Urinary bladder (tissue), 4 donors: ENCODE results near the gene TRDMT1. TPM values are rescaled to one million over a fixed set of nuclear protein-coding genes. Genes with fewer than 3 reads are reported as not detected.

Experiments
- DNase-seq: peaks from one replicate; pipeline ENCODE4 v3.0.0-alpha.2; 2015; ENCODE audit errors: extremely low spot score
- H3K27ac ChIP-seq: one replicate; pipeline ENCODE4 v1.5.1; 2013; ENCODE audit warnings: low read depth, mild to moderate bottlenecking, moderate library complexity
- H3K36me3 ChIP-seq: one replicate; pipeline ENCODE4 v1.6.1; 2013; ENCODE audit warnings: mild to moderate bottlenecking, moderate library complexity; ENCODE audit not compliant: insufficient read depth
- H3K4me1 ChIP-seq: one replicate; pipeline ENCODE4 v1.6.1; 2013; ENCODE audit warnings: mild to moderate bottlenecking, moderate library complexity; ENCODE audit not compliant: insufficient read depth
- H3K4me3 ChIP-seq: one replicate; pipeline ENCODE4 v1.5.1; 2013; ENCODE audit warnings: low read depth, low read length
- WGBS: extraction: QIAGEN DNeasy Blood & Tissue Kit; methylation state at CpG from one replicate; pipeline ENCODE4 v1.1.7; 2013; 5-methylcytosine and 5-hydroxymethylcytosine counted together
- polyA plus RNA-seq: library from polyadenylated mRNA; stranded (reverse); fragments of 200-250 nt; gene quantifications from one replicate; pipeline ENCODE4 v1.2.3, GENCODE V29; 2013
- total RNA-seq: library from RNA; depleted of rRNA; stranded (reverse); fragments of >200 nt; gene quantifications from one replicate; pipeline ENCODE4 v1.2.3, GENCODE V29; 2014
- donor health status: healthy with polysubstance abuse.
- donor health status: healthy.

TRDMT1 gene
- total and polyA plus RNA-seq, 2 donors: 3.0 to 31.5 TPM

DNA sequence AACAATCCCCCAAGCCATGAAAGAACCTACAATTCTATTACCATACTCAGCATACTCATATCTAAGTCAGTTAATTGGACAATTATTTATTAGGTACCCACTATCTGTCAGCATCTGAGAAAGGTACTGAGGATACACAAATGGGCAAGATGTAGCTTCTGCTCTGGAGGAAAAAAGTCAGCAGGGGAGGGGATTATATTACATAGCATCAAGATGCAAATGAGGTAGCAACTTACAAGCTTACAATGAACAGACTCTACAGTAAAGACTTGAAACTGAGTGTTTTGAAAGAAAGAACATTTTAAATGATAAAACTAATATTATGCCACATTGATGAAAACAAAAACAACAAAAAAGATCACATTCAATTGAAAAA lies 61.1 kb downstream of the TRDMT1 start:
- DNase-seq: no peak
- H3K4me1 ChIP-seq: no peaks in the 10 kb centered on the region

DNA sequence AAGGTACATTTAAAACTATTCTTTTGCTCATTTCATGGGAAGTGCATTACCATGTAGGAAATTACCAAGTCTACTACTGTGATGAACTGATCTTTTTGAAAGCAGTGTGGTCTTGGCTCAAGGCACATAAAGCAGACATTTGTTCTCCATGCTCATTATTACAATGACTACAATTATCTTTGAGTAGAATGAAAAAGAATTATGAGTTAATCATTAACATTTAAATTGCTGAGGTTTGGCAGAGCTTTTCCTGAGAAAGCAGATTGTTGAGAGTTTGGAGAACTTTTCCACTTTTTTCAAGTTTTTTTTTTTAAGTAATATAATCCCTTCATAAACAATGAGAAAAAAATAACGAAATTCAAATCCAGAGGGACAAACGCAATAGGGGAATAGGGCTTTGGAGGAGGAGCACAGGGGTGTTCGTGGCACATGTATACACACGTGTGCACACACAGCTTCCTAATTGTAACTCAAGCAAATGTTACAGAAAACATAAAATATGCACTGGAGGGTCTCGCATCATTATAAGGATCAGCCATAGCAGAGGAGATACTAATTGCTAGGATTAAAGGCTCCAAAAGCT lies 62.9 kb downstream of the TRDMT1 start:
- no peaks in the 10 kb centered on the region for H3K4me1 ChIP-seq
- DNase-seq: no peak
- no peaks in the 10 kb centered on the region for H3K36me3 ChIP-seq
- 49% methylated on average over 5 of the region's 5 CpGs for WGBS
- no peak overlapping the region for H3K4me3 ChIP-seq
- no peak overlapping the region for H3K27ac ChIP-seq

More for the DNA sequence above, 61.1 kb downstream of the TRDMT1 start:
- Histone ChIP-seq H3K36me3 (no peaks in the 10 kb centered on the region), H3K27ac (no peak overlapping the region), H3K4me3 (no peak overlapping the region)

DNA sequence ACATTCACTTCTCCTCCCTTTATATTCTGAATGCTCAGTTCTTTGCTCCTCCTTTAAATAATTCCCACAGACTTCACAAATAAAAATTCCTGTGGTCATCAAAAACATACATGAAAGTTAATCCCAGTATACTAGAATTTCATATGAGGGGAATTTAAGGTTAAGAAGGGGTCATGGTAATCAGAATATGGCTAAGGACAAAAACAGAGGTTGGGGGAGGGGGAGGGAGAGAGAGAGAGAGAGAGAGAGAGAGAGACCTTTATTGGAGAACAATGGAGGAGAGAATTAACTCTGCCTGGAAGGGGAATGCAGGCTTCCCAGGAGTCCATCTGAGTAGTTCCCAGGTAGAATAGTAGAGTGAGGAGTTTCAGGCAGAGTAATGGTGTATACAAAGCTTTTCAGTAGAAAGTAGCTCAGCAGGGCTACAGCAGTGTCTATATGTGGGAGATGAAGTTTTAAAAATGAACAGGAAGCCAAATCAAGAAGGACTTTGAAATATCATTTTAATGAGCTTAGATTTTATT lies 66.7 kb downstream of the TRDMT1 start:
- Histone ChIP-seq H3K36me3 (no peaks in the 10 kb centered on the region), H3K4me1 (no peaks in the 10 kb centered on the region), H3K4me3 (no peak overlapping the region), H3K27ac (no peak overlapping the region)
- DNase-seq: no peak

DNA sequence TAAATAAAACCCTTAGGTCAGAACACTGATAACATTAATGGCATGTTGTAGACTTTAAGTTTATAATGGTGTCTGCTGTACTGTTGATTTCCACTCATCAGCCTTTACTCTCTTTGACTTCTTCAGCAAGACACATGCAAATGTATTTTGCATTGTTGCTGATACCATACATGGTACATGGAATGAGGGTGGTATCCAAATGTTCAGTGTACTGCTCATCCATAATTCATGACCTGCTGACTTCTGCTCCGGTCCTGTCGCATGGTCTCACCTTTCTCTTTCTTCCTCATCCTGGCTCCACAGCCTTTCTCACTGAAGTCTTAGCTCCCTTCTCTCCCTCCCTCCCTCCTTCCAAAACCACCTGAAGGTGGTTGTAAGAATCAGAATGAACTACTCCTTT lies 67.2 kb downstream of the TRDMT1 start:
- whole genome bisulfite sequencing: 93% methylated on average over 2 of the region's 2 CpGs
- no peaks in the 10 kb centered on the region for H3K36me3 ChIP-seq
- no peak overlapping the region for H3K4me3 ChIP-seq
- DNase-seq: no peak
- H3K27ac ChIP-seq: no peak overlapping the region
- no peaks in the 10 kb centered on the region for H3K4me1 ChIP-seq

DNA sequence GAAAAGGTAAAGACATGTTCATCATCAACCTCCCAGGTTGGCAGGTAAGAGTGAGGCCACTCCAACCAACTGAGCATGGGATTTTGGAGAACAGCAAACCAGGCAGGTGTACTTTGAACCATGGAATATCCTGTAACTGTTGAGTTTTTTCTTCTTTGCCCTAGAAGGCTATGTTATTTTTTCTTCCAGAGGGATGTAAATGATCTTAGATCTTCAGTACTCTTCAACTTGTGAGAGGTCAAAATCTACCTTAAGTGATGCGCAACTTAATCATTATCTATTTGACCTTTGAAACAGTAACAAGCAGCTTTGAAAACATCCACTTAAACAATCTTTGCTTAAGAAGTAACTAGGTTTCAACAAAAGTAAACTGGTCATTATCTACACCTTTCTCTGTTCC lies 71.7 kb downstream of the TRDMT1 start, which contains the start of gene CUBN:
CUBN (minus strand) TSS at position 71 of the 400 bp plus-strand sequence; CDS start at position 25, 46 bp downstream.
- H3K36me3 ChIP-seq: no peaks in the 10 kb centered on the region
- H3K4me1 ChIP-seq: no peaks in the 10 kb centered on the region
- H3K27ac ChIP-seq: no peak within 1 kb of the TSS
- DNase-seq: no peak
- no peak within 1 kb of the TSS for H3K4me3 ChIP-seq
- 99% methylated on average over 1 of the region's 1 CpG for WGBS

DNA sequence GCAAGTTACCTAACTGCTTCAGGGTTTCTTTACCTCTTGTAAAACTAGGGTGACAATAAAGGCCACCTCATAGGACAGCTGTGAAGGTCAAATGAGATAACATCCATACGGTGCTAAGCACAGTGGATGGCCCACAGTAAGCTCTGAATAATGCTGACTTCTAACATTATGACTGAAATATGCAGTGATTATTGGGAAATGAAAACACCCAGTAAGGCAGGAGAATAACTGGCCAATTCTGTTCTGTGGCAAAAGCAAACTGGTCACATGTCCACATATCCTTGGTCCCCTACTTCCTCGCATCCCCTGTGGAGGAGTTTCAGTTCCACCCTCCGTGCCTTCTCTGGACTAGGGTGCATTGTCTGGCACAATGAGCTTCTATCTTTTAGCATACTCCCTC lies 73.2 kb downstream of the TRDMT1 start:
- Histone ChIP-seq H3K4me3 (no peak overlapping the region), H3K27ac (no peak overlapping the region), H3K36me3 (no peaks in the 10 kb centered on the region), H3K4me1 (no peaks in the 10 kb centered on the region)
- 78% methylated on average over 3 of the region's 3 CpGs for WGBS
- no peak for DNase-seq

DNA sequence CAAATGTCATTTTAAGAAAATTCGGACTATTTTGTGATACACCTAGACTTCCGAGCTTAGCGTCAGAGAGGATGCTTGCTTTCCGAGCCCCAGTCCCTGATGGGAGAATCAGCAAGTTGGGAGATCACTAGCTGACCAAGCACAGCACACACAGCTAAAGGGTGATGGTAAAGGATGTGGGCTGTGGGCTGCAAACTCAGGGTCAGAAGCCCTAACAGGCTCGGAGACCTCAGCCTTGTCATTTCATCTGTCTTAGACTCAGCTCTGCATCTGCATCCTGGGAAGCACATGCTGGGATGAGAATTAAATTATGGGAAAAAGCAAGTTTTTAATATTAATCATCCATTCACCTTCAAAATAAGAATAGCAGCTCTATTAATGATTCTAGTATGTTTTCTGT lies 75.1 kb downstream of the TRDMT1 start:
- no peak for DNase-seq
- Histone ChIP-seq H3K4me3 (no peak overlapping the region), H3K27ac (no peak overlapping the region), H3K4me1 (no peaks in the 10 kb centered on the region), H3K36me3 (no peaks in the 10 kb centered on the region)
- WGBS: 95% methylated on average over 5 of the region's 5 CpGs

DNA sequence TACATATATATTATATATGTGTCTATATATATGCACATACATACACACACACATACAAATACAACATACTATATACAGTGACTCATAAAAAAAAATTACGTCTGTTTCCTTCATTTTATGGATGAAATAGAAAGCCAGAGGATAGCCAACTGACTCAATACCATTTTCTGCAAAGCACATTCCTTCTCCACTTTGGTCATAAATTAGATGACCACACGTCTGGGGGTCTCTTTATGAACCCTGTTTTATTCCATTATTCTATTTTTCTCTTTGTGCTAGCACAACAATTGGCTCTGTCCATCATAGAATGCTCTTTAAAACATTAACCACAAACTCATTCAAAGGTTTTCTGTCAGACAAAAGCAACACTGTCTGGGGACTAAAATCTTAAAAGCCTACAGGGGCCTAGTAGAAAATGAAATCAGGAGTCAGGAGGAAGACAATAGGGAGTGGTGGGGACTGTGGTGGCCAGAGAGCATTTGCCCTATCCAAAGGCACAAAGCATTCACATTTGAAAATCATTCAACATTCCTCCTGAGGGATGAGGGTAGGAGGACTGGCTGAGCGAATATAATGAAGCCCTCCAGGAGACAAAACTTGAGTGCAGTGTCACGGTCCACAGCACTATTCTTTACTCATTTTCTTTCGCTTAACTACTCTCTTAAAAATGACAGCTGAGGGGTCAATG lies 76.1 kb downstream of the TRDMT1 start:
- H3K4me1 ChIP-seq: no peaks in the 10 kb centered on the region
- no peaks in the 10 kb centered on the region for H3K36me3 ChIP-seq
- no peak overlapping the region for H3K4me3 ChIP-seq
- no peak overlapping the region for H3K27ac ChIP-seq
- DNase-seq: no peak
- 77% methylated on average over 5 of the region's 5 CpGs for WGBS

DNA sequence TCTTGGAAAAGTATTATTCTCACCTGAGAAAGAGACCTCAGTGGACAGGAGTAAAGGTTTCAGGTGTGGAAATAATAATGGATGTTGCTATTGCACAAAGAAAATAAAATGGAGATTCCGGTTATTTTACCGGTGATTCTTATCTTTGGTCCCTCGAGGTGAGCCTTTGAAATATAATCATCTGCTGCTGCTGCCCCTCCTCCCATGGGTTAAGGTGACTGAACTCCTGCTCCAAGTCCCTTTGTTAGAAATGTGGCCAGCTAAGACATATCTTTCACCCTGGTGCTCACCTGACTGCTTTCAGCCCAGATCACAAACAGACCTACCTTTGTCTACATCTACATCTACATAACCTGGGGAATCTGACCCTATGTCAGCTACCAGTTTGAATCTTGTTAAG lies 77.5 kb downstream of the TRDMT1 start:
- WGBS: 88% methylated on average over 3 of the region's 3 CpGs
- Histone ChIP-seq H3K36me3 (no peaks in the 10 kb centered on the region), H3K4me1 (no peaks in the 10 kb centered on the region), H3K27ac (no peak overlapping the region), H3K4me3 (no peak overlapping the region)
- DNase-seq: no peak

DNA sequence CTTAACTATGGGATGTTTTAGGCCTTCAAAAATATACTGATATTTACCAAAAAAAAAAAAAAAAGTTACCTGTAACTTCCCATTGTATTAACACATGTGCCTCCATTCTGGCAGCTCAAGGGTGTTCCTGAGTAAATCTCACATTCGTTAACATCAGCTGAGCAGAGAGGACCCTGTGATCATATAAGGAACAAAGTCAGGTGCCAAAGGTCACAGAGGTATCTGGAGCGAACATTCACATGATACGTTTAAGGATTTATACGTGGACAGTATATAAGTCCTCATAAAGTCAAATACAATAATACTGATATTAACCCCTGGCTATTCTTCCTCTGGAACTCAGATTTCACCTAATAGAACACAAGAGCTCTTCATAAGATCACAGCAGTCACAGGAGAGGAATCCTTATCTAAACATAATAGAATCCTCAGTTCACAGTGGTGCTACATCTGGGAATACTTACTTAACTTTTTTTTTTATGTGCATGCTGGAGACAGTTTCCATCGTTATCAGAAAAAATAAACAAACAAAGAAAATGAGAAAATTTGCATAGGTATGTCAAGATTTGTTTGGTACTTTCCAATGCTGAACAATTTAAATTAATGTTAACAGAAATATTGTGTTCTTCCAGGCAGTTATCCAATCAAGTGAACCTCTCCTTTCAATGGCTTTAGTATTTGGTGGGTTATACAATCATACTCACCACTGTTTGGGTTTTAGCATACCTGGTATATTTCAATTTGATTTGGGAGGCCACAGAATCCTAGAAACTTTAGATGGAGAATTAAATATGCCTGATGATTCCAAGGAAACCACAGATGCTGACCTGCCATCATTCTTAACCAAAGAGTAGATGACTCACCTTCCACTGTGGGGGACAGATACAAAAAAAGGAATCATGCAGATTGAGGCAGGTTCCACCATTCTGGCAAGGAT lies 78.5 kb downstream of the TRDMT1 start:
- H3K4me3 ChIP-seq: no peak overlapping the region
- DNase-seq: no peak
- 53% methylated on average over 5 of the region's 5 CpGs for WGBS

DNA sequence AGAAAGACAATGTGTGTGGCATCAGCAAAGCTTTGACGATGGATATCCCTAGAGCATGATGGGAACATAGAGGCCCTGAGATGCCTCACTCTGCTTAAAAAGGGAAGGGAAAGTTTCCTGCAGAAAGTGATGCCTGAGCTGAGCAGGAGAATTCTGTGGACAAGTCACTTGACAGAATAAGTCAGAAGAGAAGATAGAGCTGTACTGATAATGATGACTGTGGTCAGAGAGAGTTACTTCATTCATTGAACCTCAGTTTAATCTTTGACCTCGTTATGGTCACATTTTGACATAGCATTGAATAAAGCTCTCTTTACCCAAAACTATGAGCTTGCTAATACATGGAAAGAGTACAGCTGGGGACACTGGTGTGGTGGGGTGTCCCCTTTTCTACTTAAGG lies 79.4 kb downstream of the TRDMT1 start:
- Histone ChIP-seq H3K4me3 (no peak overlapping the region), H3K36me3 (no peaks in the 10 kb centered on the region), H3K4me1 (no peaks in the 10 kb centered on the region), H3K27ac (no peak overlapping the region)
- 86% methylated on average over 2 of the region's 2 CpGs for WGBS
- no peak for DNase-seq

More for the DNA sequence above, 78.5 kb downstream of the TRDMT1 start:
- Histone ChIP-seq H3K36me3 (no peaks in the 10 kb centered on the region), H3K4me1 (no peaks in the 10 kb centered on the region), H3K27ac (no peak overlapping the region)

DNA sequence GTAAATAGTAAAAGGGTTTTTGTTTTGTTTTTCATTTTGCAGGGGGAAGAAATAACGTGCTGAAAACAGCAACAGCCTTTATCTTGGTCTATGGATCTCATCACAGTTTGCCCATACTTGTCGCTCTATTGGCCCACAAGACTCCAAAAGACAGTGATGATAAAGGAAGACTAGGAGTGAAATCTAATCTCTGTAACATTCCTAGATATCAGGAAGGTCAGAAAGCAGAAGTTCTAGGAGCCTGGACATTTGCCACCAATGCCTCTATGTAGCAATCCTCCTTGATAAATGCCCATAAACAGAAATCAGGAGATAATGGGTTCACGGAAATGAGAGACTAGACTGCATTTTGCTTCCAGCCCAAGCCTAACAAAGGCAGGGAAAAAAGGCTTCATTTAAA lies 80.8 kb downstream of the TRDMT1 start:
- 52% methylated on average over 3 of the region's 3 CpGs for WGBS
- no peak for DNase-seq
- H3K27ac ChIP-seq: no peak overlapping the region
- H3K36me3 ChIP-seq: no peaks in the 10 kb centered on the region
- no peaks in the 10 kb centered on the region for H3K4me1 ChIP-seq
- no peak overlapping the region for H3K4me3 ChIP-seq

DNA sequence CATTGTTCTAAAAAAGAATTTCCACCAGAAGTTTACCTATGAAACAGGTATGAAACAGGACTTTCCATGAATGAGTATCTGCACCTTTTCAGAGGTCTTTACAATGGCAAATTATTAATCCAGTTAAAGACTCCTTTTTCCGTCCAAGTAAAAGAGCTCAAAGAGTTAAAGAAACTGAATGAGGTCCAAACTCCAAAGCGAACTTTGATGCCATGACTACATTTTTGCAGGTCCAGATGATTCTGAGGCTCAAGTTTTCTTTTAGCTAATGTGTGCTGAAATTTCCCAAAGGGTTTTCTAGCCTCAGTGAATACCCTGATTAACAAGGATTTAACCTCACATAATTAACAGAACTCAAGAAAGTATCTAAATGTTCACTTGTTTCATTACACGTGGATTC lies 81.6 kb downstream of the TRDMT1 start:
- Histone ChIP-seq H3K36me3 (no peaks in the 10 kb centered on the region), H3K27ac (no peak overlapping the region), H3K4me3 (no peak overlapping the region), H3K4me1 (no peaks in the 10 kb centered on the region)
- no peak for DNase-seq
- 76% methylated on average over 3 of the region's 3 CpGs for WGBS

DNA sequence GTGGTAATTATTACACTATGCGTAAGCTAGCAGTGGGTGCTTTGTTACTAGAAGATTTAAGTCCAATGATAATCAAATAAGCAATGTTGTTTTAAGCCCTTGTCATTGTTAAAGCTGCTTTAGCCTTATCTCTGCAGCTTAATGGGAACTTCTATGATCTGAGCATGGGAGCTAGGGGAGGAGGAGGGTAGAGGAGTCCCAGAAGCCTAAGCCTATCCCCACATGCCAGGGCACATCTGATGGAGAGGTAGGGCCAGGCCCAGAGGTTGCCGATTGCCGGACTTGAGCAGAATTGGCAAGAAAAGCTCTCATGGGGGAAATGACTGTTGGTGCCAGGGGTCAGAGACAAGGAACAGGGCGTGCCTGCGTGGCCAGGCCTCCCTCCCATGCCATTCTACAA lies 85.3 kb downstream of the TRDMT1 start:
- Histone ChIP-seq H3K4me1 (no peaks in the 10 kb centered on the region), H3K36me3 (no peaks in the 10 kb centered on the region), H3K27ac (no peak overlapping the region), H3K4me3 (no peak overlapping the region)
- 84% methylated on average over 5 of the region's 5 CpGs for WGBS
- no peak for DNase-seq
